Testis (tissue), 2 donors: Measurements from ENCODE around the gene CCDC13.

ENCODE experiments used
- POLR2A ChIP-seq: fragments of 450-650 bp; IDR thresholded peaks from one replicate; pipeline ENCODE4 v1.6.1; 2017; ENCODE audit warnings: antibody characterized with exemption, mild to moderate bottlenecking, moderate library complexity
- TF ChIP-seq, protein P1 (sequence below), 3 experiments: fragments of 450-650 bp in 2 of 3; fragments of 200-600 bp in 1 of 3; sonication (generic) in 1 of 3; IDR thresholded peaks; one replicate each; pipeline ENCODE4 v1.5.1; 2016 to 2019; ENCODE audit warnings: antibody characterized with exemption in 3 of 3, mild to moderate bottlenecking in 2 of 3, moderate library complexity in 1 of 3

DNA sequence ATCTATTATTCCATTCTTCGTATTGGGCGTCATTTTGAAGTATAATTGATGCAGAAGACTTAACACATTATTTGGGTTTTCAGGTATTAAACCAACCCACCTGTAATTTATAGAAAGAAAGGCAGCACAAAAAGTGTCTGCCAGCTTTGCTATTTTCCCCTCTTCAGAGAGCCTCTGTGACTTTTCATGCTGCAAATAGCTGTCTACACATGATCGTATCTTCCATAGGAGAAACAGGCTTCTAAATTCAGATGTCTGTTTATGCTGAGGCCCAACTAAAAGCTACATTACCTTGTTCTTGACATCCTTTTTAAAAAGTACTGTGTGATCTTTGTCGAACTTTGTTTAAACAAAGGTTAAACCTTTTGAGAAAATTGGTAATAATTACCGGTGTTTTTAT, 41.2 kb upstream of the CCDC13 start:
- no peak for TF ChIP-seq POLR2A
- TF ChIP-seq, protein P1, sequence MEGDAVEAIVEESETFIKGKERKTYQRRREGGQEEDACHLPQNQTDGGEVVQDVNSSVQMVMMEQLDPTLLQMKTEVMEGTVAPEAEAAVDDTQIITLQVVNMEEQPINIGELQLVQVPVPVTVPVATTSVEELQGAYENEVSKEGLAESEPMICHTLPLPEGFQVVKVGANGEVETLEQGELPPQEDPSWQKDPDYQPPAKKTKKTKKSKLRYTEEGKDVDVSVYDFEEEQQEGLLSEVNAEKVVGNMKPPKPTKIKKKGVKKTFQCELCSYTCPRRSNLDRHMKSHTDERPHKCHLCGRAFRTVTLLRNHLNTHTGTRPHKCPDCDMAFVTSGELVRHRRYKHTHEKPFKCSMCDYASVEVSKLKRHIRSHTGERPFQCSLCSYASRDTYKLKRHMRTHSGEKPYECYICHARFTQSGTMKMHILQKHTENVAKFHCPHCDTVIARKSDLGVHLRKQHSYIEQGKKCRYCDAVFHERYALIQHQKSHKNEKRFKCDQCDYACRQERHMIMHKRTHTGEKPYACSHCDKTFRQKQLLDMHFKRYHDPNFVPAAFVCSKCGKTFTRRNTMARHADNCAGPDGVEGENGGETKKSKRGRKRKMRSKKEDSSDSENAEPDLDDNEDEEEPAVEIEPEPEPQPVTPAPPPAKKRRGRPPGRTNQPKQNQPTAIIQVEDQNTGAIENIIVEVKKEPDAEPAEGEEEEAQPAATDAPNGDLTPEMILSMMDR (IDR thresholded peaks at IDR 0.05): no peak
